HG03439 (cell line): ENCODE measurements around the gene PKM.

Experiments
- ATAC-seq: cut with Tn5 transposase; IDR thresholded peaks from one replicate; pipeline ENCODE4 v1.9.1; 2021; ENCODE audit warnings: mild to moderate bottlenecking, moderate library complexity; ENCODE audit not compliant: unreplicated experiment

The PKM gene

GRCh38 chr15:72161361-72162132 lies 69.4 kb downstream of the PKM start:
- ATAC-seq, result no peak

- ATAC-seq, result no peak
Observed at GRCh38 chr15:72160696-72161245, 70.2 kb downstream of the PKM start.

GRCh38 chr15:72156928-72157327 lies 74.1 kb downstream of the PKM start:
- ATAC-seq, result no peak

GRCh38 chr15:72155635-72156616 lies 75.1 kb downstream of the PKM start:
- ATAC-seq, result no peak

- no peak for ATAC-seq
Observed at GRCh38 chr15:72155003-72155621, 75.9 kb downstream of the PKM start.

- no peak for ATAC-seq
Observed at GRCh38 chr15:72154316-72154715, 76.7 kb downstream of the PKM start.

GRCh38 chr15:72153269-72154000 lies 77.6 kb downstream of the PKM start:
- no peak for ATAC-seq
